H1 (cell line): ENCODE results near the gene MAP7D2. TPM values are rescaled to one million over a fixed set of nuclear protein-coding genes. Genes with fewer than 3 reads are reported as not detected.

Experiments
- CTCF ChIA-PET: fragments of 300-600 bp; sonication (Branson Sonifier 250); formaldehyde crosslinking; loops from one replicate; lab custom pipeline; 2021; ENCODE audit not compliant: partially characterized antibody; lab: Charles Lee
- POLR2A ChIA-PET: fragments of 300-600 bp; sonication (Branson Sonifier 250); formaldehyde crosslinking; loops from one replicate; lab custom pipeline; 2021; ENCODE audit warnings: inconsistent platforms; ENCODE audit not compliant: partially characterized antibody; lab: Charles Lee
- DNase-seq, 2 experiments: peaks; one replicate each; pipeline versions ENCODE4 v3.0.0 to v3.0.0-alpha.2; 2010 to 2022; ENCODE audit warnings: low spot score in 2 of 2, low read depth in 1 of 2, mixed read lengths in 1 of 2
- FAIRE-seq: peaks from 2 replicates; lab custom pipeline; 2011; peaks lifted over from hg19 to GRCh38; lab: Jason Lieb, UNC
- H2AFZ ChIP-seq: 2 replicates; pipeline ENCODE4 v1.8.1; 2012; ENCODE audit warnings: low read length, inconsistent platforms
- H2AK5ac ChIP-seq: 2 replicates; pipeline ENCODE4 v1.6.1; 2013; ENCODE audit warnings: low read depth, low read length
- H2BK120ac ChIP-seq: replicated peaks from 2 replicates; pipeline ENCODE3; 2013; ENCODE audit warnings: low read depth, low read length, inconsistent platforms
- H2BK12ac ChIP-seq: 2 replicates; pipeline ENCODE4 v1.6.1; 2013; ENCODE audit warnings: low read depth, low read length
- H2BK15ac ChIP-seq: 2 replicates; pipeline ENCODE4 v1.6.1; 2013; ENCODE audit warnings: low read length
- H2BK20ac ChIP-seq: 2 replicates; pipeline ENCODE4 v1.6.1; 2013; ENCODE audit warnings: low read length
- H2BK5ac ChIP-seq: 2 replicates; pipeline ENCODE4 v1.6.1; 2013; ENCODE audit warnings: low read depth, low read length
- H3K14ac ChIP-seq: 2 replicates; pipeline ENCODE4 v1.6.1; 2013; ENCODE audit warnings: inconsistent platforms; ENCODE audit not compliant: insufficient read length
- H3K18ac ChIP-seq: 2 replicates; pipeline ENCODE4 v1.6.1; 2013; ENCODE audit warnings: low read length; ENCODE audit errors: extremely low read depth
- H3K23ac ChIP-seq: 2 replicates; pipeline ENCODE4 v1.6.1; 2013; ENCODE audit warnings: inconsistent platforms; ENCODE audit not compliant: insufficient read length
- H3K23me2 ChIP-seq: 2 replicates; pipeline ENCODE4 v1.6.1; 2013; ENCODE audit warnings: low read depth, low read length
- H3K27ac ChIP-seq: 2 replicates; pipeline ENCODE4 v1.6.1; 2011; ENCODE audit warnings: low read depth, low read length, inconsistent platforms
- H3K27me3 ChIP-seq, 4 experiments: replicated peaks in 1 of 4; 1 replicate in 1 of 4; 2 replicates in 3 of 4; pipeline versions ENCODE4 v1.6.1 to v1.8.1; 2011 to 2013; ENCODE audit warnings: low read length in 3 of 4, mild to moderate bottlenecking in 3 of 4, inconsistent platforms in 2 of 4, mixed read lengths in 2 of 4, moderate library complexity in 1 of 4; ENCODE audit not compliant: control insufficient read depth in 3 of 4, insufficient read depth in 3 of 4; ENCODE audit errors: extremely low read depth in 1 of 4
- H3K36me3 ChIP-seq, 4 experiments: 2 replicates each; pipeline versions ENCODE4 v1.6.1 to v1.8.1; 2011 to 2013; ENCODE audit warnings: mild to moderate bottlenecking in 4 of 4, low read length in 3 of 4, moderate library complexity in 2 of 4, control low read depth in 1 of 4, inconsistent platforms in 1 of 4; ENCODE audit not compliant: insufficient read depth in 4 of 4, control insufficient read depth in 2 of 4
- H3K4ac ChIP-seq: replicated peaks from 2 replicates; pipeline ENCODE3; 2013; ENCODE audit warnings: low read length, low read depth, mixed read lengths, inconsistent platforms; ENCODE audit not compliant: insufficient read length
- H3K4me1 ChIP-seq, 4 experiments: replicated peaks in 1 of 4; 1 replicate in 1 of 4; 2 replicates in 3 of 4; pipeline versions ENCODE4 v1.6.1 to v1.8.1; 2011 to 2013; ENCODE audit warnings: low read length in 3 of 4, inconsistent platforms in 2 of 4, mixed read lengths in 1 of 4; ENCODE audit not compliant: insufficient read depth in 4 of 4, control insufficient read depth in 3 of 4
- H3K4me2 ChIP-seq, 2 experiments: 2 replicates each; pipeline versions ENCODE4 v1.6.1 to v1.8.1; 2011 to 2013; ENCODE audit warnings: low read depth in 2 of 2, low read length in 2 of 2, control low read depth in 1 of 2, inconsistent platforms in 1 of 2, mild to moderate bottlenecking in 1 of 2; ENCODE audit not compliant: insufficient read depth in 1 of 2
- H3K4me3 ChIP-seq, 4 experiments: fragments of 200-600, 300-600 bp in 1 of 4; sonication (generic), shearing (Covaris generic), sonication (Bioruptor Twin) in 1 of 4; 2 replicates each; pipeline versions ENCODE4 v1.5.1 to v1.8.1; 2011 to 2016; ENCODE audit warnings: low read length in 4 of 4, low read depth in 3 of 4, control low read depth in 2 of 4, inconsistent platforms in 2 of 4, mild to moderate bottlenecking in 2 of 4, mixed read lengths in 1 of 4, moderate library complexity in 1 of 4; ENCODE audit not compliant: insufficient read depth in 2 of 4; ENCODE audit errors: extremely low read depth in 1 of 4
- H3K56ac ChIP-seq: replicated peaks from 2 replicates; pipeline ENCODE3; 2013; ENCODE audit warnings: low read depth, mild to moderate bottlenecking, mixed read lengths, low read length, inconsistent platforms; ENCODE audit not compliant: insufficient read length
- H3K79me1 ChIP-seq: 2 replicates; pipeline ENCODE4 v1.6.1; 2013; ENCODE audit warnings: low read depth, low read length, control low read depth
- H3K79me2 ChIP-seq, 2 experiments: 2 replicates each; pipeline versions ENCODE4 v1.6.1 to v1.8.1; 2012 to 2013; ENCODE audit warnings: low read length in 2 of 2, mild to moderate bottlenecking in 2 of 2, inconsistent platforms in 1 of 2; ENCODE audit not compliant: insufficient read depth in 2 of 2, control insufficient read depth in 1 of 2
- H3K9ac ChIP-seq, 4 experiments: replicated peaks in 1 of 4; 1 replicate in 1 of 4; 2 replicates in 3 of 4; pipeline versions ENCODE4 v1.6.1 to v1.8.1; 2011 to 2013; ENCODE audit warnings: low read depth in 3 of 4, low read length in 3 of 4, control low read depth in 2 of 4, mild to moderate bottlenecking in 2 of 4, moderate library complexity in 2 of 4, inconsistent platforms in 1 of 4; ENCODE audit errors: extremely low read depth in 1 of 4
- H3K9me3 ChIP-seq, 2 experiments: 2 replicates each; pipeline versions ENCODE4 v1.6.1 to v1.8.1; 2012 to 2013; ENCODE audit warnings: mild to moderate bottlenecking in 2 of 2, moderate library complexity in 2 of 2, control low read depth in 1 of 2, inconsistent platforms in 1 of 2, low read depth in 1 of 2, low read length in 1 of 2, mixed read lengths in 1 of 2; ENCODE audit not compliant: insufficient read depth in 2 of 2
- H4K20me1 ChIP-seq, 2 experiments: replicated peaks in 1 of 2; 2 replicates each; pipeline versions ENCODE3 to v1.8.1; 2011 to 2013; ENCODE audit warnings: inconsistent platforms in 2 of 2, low read length in 2 of 2, mild to moderate bottlenecking in 1 of 2; ENCODE audit not compliant: insufficient read depth in 2 of 2, control insufficient read depth in 1 of 2
- H4K5ac ChIP-seq: 2 replicates; pipeline ENCODE4 v1.6.1; 2013; ENCODE audit warnings: low read length, low read depth, mixed read lengths, inconsistent platforms; ENCODE audit not compliant: insufficient read length
- H4K8ac ChIP-seq: 2 replicates; pipeline ENCODE4 v1.8.0; 2013; ENCODE audit warnings: mild to moderate bottlenecking, moderate library complexity, low read length, inconsistent platforms; ENCODE audit not compliant: insufficient read depth; ENCODE audit errors: extremely low read depth
- H4K91ac ChIP-seq: replicated peaks from 2 replicates; pipeline ENCODE3; 2013; ENCODE audit warnings: low read length, mixed read lengths, inconsistent platforms; ENCODE audit not compliant: insufficient read length
- ATF2 ChIP-seq: IDR thresholded peaks from 2 replicates; pipeline ENCODE4 v1.6.1; 2012; ENCODE audit warnings: low read length, inconsistent platforms
- KDM5A ChIP-seq: fragments of 200-600 bp; IDR thresholded peaks from 2 replicates; pipeline ENCODE4 v1.7.1; 2012; ENCODE audit warnings: mild to moderate bottlenecking, low read length, inconsistent platforms, mixed read lengths
- NANOG ChIP-seq: IDR thresholded peaks from 2 replicates; pipeline ENCODE4 v1.6.1; 2011; ENCODE audit warnings: low read length, low read depth, mild to moderate bottlenecking, inconsistent platforms; ENCODE audit not compliant: insufficient read depth, poor library complexity, severe bottlenecking
- POU5F1 ChIP-seq: IDR thresholded peaks from 2 replicates; pipeline ENCODE4 v1.6.1; 2011; ENCODE audit warnings: low read depth, mild to moderate bottlenecking, low read length, moderate library complexity
- RAD21 ChIP-seq, 2 experiments: IDR thresholded peaks in 1 of 2; conservative IDR thresholded peaks in 1 of 2; 2 replicates each; pipeline ENCODE4 v1.6.1; 2011; ENCODE audit warnings: low read depth in 2 of 2, low read length in 2 of 2, improper control_type of control experiment in 1 of 2, inconsistent platforms in 1 of 2, mild to moderate bottlenecking in 1 of 2, moderate library complexity in 1 of 2
- RXRA ChIP-seq: IDR thresholded peaks from 2 replicates; pipeline ENCODE4 v1.6.1; 2011; ENCODE audit warnings: low read depth, mild to moderate bottlenecking, low read length, moderate library complexity; ENCODE audit not compliant: insufficient read depth
- SIN3A ChIP-seq, 2 experiments: IDR thresholded peaks in 1 of 2; conservative IDR thresholded peaks in 1 of 2; 2 replicates each; pipeline ENCODE4 v1.6.1; 2011 to 2012; ENCODE audit warnings: low read length in 2 of 2, improper control_type of control experiment in 1 of 2, low read depth in 1 of 2, mild to moderate bottlenecking in 1 of 2
- WGBS, 2 experiments: shearing (Covaris generic) in 1 of 2; methylation state at CpG; one replicate each; pipeline versions ENCODE4 v1.1.6 to v1.1.7; 2013 to 2015; ENCODE audit warnings: low lambda C conversion rate in 2 of 2, mixed read lengths in 2 of 2, inconsistent platforms in 1 of 2, low coverage in 1 of 2, missing lambda C conversion rate in 1 of 2; ENCODE audit not compliant: insufficient replicate concordance in 2 of 2, insufficient coverage in 1 of 2, insufficient read length in 1 of 2; ENCODE audit errors: extremely low coverage in 1 of 2, missing lambda C conversion rate in 1 of 2; 5-methylcytosine and 5-hydroxymethylcytosine counted together
- polyA plus RNA-seq, 7 experiments: library from polyadenylated mRNA; depleted of rRNA in 3 of 7; stranded (reverse) in 5 of 7; unstranded in 2 of 7; fragments of >200 nt in 5 of 7; fragments of 200-250 nt in 2 of 7; gene quantifications; 1 replicate in 5 of 7; 2 replicates in 1 of 7; 4 replicates in 1 of 7; pipeline versions ENCODE4 v1.2.1 to v1.2.3, GENCODE V29; 2011 to 2013; ENCODE audit warnings: missing spikeins in 2 of 7, mixed read lengths in 2 of 7
- total RNA-seq: library from RNA; stranded (reverse); fragmentation: NEBNext Ultra II Directional; extraction: Animal tissue kit (Norgen Biotek cat#: 25700); gene quantifications from 2 replicates; pipeline ENCODE4 v1.2.1, GENCODE V29; 2021

Gene MAP7D2
- total and polyA plus RNA-seq, 2 of the 8 experiments (the other 6 are each of a cell fraction or from before 2014, with no cell fraction given), result 0.65 to 0.83 TPM

DNA sequence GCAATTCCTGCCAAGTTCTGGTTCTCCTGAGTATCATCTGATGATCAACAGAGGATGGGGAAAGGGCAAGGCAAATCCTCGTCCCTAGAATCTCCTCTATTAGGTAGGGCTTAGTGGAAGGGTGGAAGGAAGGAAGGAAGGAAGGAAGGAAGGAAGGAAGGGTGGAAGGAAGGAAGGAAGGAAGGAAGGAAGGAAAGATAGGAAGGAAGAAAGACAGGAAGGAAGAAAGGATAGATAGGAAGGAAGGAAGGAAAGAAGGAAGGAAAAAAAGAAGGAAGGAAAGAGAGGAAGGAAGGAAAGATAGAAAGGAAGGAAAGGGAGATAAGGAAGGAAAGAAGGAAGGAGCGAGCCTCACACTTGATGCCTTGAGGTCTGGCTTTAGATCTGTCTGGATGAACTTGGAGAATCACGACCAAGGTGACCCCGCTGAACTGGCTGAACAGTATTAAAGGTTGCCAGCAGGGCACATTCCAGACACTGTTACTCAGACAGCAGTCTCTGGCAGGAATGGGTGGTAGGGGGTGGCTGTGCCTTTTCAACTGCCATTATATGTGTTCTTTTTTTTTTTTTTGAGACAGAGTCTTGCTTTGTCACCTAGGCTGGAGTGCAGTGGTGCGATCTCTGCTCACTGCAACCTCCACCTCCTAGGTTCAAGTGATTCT lies 57.1 kb downstream of the MAP7D2 start:
- no peak for TF ChIP-seq RAD21 (IDR thresholded peaks at IDR 0.05 in 1 of 2, conservative IDR thresholded peaks at IDR 0.05 in 1 of 2; ENCODE audit: low read depth in 2 of 2, low read length in 2 of 2)
- no peak for TF ChIP-seq NANOG
- TF ChIP-seq ATF2, result no peak
- no peak for TF ChIP-seq KDM5A
- no peak for TF ChIP-seq POU5F1
- TF ChIP-seq RXRA, result no peak
- no peak for TF ChIP-seq SIN3A (conservative IDR thresholded peaks at IDR 0.05 in 1 of 2, IDR thresholded peaks at IDR 0.05 in 1 of 2; ENCODE audit: low read depth in 1 of 2, low read length in 2 of 2)

More for the DNA sequence above, 57.1 kb downstream of the MAP7D2 start:
- Histone ChIP-seq H2BK15ac (no peak overlapping the region), H3K18ac (no peak overlapping the region), H3K14ac (no peak overlapping the region), H4K5ac (no peak overlapping the region), H3K56ac (no peak overlapping the region), H3K4ac (no peak overlapping the region), H3K4me3 (no peak overlapping the region), H4K91ac (no peak overlapping the region), H3K4me1 (0 out of 7 replicates have a peak, but pooled peaks cover 0 to 3% (median 0%) of the 10 kb centered on the region in 4 experiments), H3K23ac (no peak overlapping the region), H3K9me3 (no peaks in the 10 kb centered on the region), H4K20me1 (no peaks in the 10 kb centered on the region), H3K79me2 (no peaks in the 10 kb centered on the region), H3K4me2 (no peak overlapping the region), H2BK20ac (no peak overlapping the region), H3K36me3 (no peaks in the 10 kb centered on the region), H3K23me2 (no peaks in the 10 kb centered on the region), H2AFZ (no peak overlapping the region), H4K8ac (no peak overlapping the region), H3K79me1 (no peaks in the 10 kb centered on the region), H2BK5ac (no peak overlapping the region), H3K9ac (no peak overlapping the region), H2BK120ac (no peak overlapping the region), H3K27ac (no peak overlapping the region), H2BK12ac (no peak overlapping the region), H2AK5ac (no peak overlapping the region), H3K27me3 (no peaks in the 10 kb centered on the region)
- DNase-seq (no peak), FAIRE-seq (no peak)
- WGBS, 2 experiments, result 96% methylated on average over 4 of the region's 5 CpGs; no CpG with 5 or more reads in 1 of the 2 experiments
- POLR2A ChIA-PET, result no interaction called here
- CTCF ChIA-PET, result no interaction called here
